SK-N-SH treated with all-trans-retinoic acid at 6 μM for 48 hours (cell line): ENCODE data around the gene KRTAP17-1.

Experiments used
- ATAC-seq: fragments of 200-7000 bp; cut with Tn5 transposase; 3 replicates; pipeline ENCODE4 v1.9.1; 2020; ENCODE audit warnings: mild to moderate bottlenecking, moderate library complexity
- ARNTL ChIP-seq: fragments of 450-650 bp; formaldehyde crosslinking; IDR thresholded peaks from 2 replicates; pipeline ENCODE4 v1.5.0; 2020; ENCODE audit warnings: low read depth, mild to moderate bottlenecking, moderate library complexity, borderline replicate concordance
- BACH2 ChIP-seq: fragments of 250-450 bp; sonication (Bioruptor Pico); IDR thresholded peaks from 2 replicates; pipeline ENCODE4 v1.9.0; 2021; ENCODE audit warnings: mild to moderate bottlenecking, borderline replicate concordance
- CSDC2 ChIP-seq: fragments of 250-450 bp; sonication (Bioruptor Pico); IDR thresholded peaks from 2 replicates; pipeline ENCODE4 v1.5.0; 2020; ENCODE audit warnings: mild to moderate bottlenecking, moderate library complexity
- ESRRG ChIP-seq: fragments of 250-450 bp; sonication (Bioruptor Pico); IDR thresholded peaks from 2 replicates; pipeline ENCODE4 v1.6.1; 2021; ENCODE audit warnings: mild to moderate bottlenecking
- GLIS3 ChIP-seq: fragments of 250-450 bp; sonication (Bioruptor Pico); IDR thresholded peaks from 2 replicates; pipeline ENCODE4 v1.5.0; 2020; ENCODE audit warnings: mild to moderate bottlenecking, moderate library complexity
- ISL1 ChIP-seq: fragments of 250-450 bp; sonication (Bioruptor Pico); IDR thresholded peaks from 2 replicates; pipeline ENCODE4 v2.1.2; 2022; ENCODE audit warnings: mild to moderate bottlenecking, moderate library complexity
- OSR1 ChIP-seq: fragments of 250-450 bp; sonication (Bioruptor Pico); IDR thresholded peaks from 2 replicates; pipeline ENCODE4 v1.8.0; 2022; ENCODE audit warnings: moderate library complexity, mild to moderate bottlenecking, inconsistent platforms
- PATZ1 ChIP-seq: fragments of 250-450 bp; sonication (Bioruptor Pico); IDR thresholded peaks from 2 replicates; pipeline ENCODE4 v1.8.0; 2020; ENCODE audit warnings: mild to moderate bottlenecking, moderate library complexity, borderline replicate concordance
- PPARA ChIP-seq: fragments of 250-450 bp; sonication (Bioruptor Pico); IDR thresholded peaks from 2 replicates; pipeline ENCODE4 v1.5.0; 2020; ENCODE audit warnings: mild to moderate bottlenecking, borderline replicate concordance
- TOX ChIP-seq: fragments of 250-450 bp; sonication (Bioruptor Pico); IDR thresholded peaks from 2 replicates; pipeline ENCODE4 v1.8.0; 2021; ENCODE audit warnings: mild to moderate bottlenecking, moderate library complexity, borderline replicate concordance
- TSHZ2 ChIP-seq: fragments of 250-450 bp; sonication (Bioruptor Pico); IDR thresholded peaks from 2 replicates; pipeline ENCODE4 v1.5.0; 2020; ENCODE audit warnings: mild to moderate bottlenecking, moderate library complexity
- ZC3H10 ChIP-seq: fragments of 250-450 bp; sonication (Bioruptor Pico); IDR thresholded peaks from 2 replicates; pipeline ENCODE4 v1.5.1; 2021; ENCODE audit warnings: mild to moderate bottlenecking, moderate library complexity
- ZFP3 ChIP-seq: fragments of 250-450 bp; sonication (Bioruptor Pico); IDR thresholded peaks from 2 replicates; pipeline ENCODE4 v1.5.0; 2020; ENCODE audit warnings: mild to moderate bottlenecking, moderate library complexity
- ZFP30 ChIP-seq: fragments of 450-650 bp; formaldehyde crosslinking; IDR thresholded peaks from 2 replicates; pipeline ENCODE4 v1.5.0; 2022; ENCODE audit warnings: mild to moderate bottlenecking, moderate library complexity
- ZNF70 ChIP-seq: fragments of 450-650 bp; formaldehyde crosslinking; IDR thresholded peaks from 2 replicates; pipeline ENCODE4 v1.5.0; 2020; ENCODE audit warnings: mild to moderate bottlenecking, moderate library complexity
- ZNF8 ChIP-seq: fragments of 450-650 bp; formaldehyde crosslinking; IDR thresholded peaks from 2 replicates; pipeline ENCODE4 v1.5.0; 2020; ENCODE audit warnings: mild to moderate bottlenecking, moderate library complexity
- TF ChIP-seq, protein P1 (sequence below): fragments of 250-450 bp; sonication (Bioruptor Pico); IDR thresholded peaks from 2 replicates; pipeline ENCODE4 v1.5.1; 2021; ENCODE audit warnings: mild to moderate bottlenecking, moderate library complexity
- TF ChIP-seq, protein P2 (sequence below): fragments of 250-450 bp; sonication (Bioruptor Pico); IDR thresholded peaks from 2 replicates; pipeline ENCODE4 v1.5.1; 2020; ENCODE audit warnings: low read depth, mild to moderate bottlenecking, moderate library complexity
- TF ChIP-seq, protein P3 (sequence below): fragments of 250-450 bp; sonication (Bioruptor Pico); IDR thresholded peaks from 2 replicates; pipeline ENCODE4 v1.8.0; 2021; ENCODE audit warnings: low read depth, mild to moderate bottlenecking, moderate library complexity, borderline replicate concordance

Gene KRTAP17-1

GRCh38 chr17:41318231-41318630 lies 2.7 kb upstream of the KRTAP17-1 start:
- TF ChIP-seq PATZ1 (no peak), ARNTL (CRISPR knock-in tag) (no peak), GLIS3 (CRISPR knock-in tag) (no peak), ZFP3 (CRISPR knock-in tag) (no peak), ZNF8 (CRISPR knock-in tag) (no peak), BACH2 (no peak), TSHZ2 (CRISPR knock-in tag) (no peak), ZFP30 (no peak), TOX (no peak)
- TF ChIP-seq, protein P1, sequence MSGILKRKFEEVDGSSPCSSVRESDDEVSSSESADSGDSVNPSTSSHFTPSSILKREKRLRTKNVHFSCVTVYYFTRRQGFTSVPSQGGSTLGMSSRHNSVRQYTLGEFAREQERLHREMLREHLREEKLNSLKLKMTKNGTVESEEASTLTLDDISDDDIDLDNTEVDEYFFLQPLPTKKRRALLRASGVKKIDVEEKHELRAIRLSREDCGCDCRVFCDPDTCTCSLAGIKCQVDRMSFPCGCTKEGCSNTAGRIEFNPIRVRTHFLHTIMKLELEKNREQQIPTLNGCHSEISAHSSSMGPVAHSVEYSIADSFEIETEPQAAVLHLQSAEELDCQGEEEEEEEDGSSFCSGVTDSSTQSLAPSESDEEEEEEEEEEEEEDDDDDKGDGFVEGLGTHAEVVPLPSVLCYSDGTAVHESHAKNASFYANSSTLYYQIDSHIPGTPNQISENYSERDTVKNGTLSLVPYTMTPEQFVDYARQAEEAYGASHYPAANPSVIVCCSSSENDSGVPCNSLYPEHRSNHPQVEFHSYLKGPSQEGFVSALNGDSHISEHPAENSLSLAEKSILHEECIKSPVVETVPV (CRISPR knock-in tag): no peak
- TF ChIP-seq, protein P2, sequence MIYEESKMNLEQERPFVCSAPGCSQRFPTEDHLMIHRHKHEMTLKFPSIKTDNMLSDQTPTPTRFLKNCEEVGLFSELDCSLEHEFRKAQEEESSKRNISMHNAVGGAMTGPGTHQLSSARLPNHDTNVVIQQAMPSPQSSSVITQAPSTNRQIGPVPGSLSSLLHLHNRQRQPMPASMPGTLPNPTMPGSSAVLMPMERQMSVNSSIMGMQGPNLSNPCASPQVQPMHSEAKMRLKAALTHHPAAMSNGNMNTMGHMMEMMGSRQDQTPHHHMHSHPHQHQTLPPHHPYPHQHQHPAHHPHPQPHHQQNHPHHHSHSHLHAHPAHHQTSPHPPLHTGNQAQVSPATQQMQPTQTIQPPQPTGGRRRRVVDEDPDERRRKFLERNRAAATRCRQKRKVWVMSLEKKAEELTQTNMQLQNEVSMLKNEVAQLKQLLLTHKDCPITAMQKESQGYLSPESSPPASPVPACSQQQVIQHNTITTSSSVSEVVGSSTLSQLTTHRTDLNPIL (CRISPR knock-in tag): no peak
- no peak for ATAC-seq

DNA sequence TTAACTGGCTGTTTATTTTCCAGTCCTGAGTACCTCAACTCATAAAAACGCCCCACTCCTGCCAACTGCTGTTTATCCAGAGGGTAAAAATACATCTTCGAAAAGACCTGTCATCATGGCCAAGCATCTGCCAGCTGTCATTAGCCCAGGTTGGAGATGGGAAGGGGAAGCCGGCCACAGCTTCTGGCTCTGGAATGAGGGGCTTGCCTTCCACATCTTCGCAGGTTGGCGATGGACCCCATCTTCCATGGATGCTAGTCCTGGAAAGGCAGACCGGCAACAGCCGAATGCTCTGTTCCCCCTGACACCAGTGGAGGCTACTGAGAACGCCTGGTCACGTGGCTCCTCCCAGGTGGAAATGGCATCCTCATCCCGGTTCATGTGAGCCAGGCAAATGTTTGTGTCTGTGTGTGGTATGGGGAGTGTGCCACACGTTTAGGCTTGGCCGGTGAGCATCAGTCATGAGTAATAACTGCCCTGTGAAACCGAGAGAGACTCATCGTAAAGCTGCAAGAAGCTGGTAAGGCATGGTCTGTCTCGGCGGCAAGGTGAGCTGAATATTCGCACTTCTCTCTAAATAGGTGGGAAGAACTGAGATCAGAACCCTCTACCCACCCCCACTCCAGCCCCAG lies 420 bp upstream of the KRTAP17-1 start:
- no peak for ATAC-seq

GRCh38 chr17:41311111-41311510 lies 4.4 kb downstream of the KRTAP17-1 start:
- ATAC-seq: no peak
- TF ChIP-seq, protein P2 (CRISPR knock-in tag): no peak
- TF ChIP-seq BACH2: no peak
- no peak for TF ChIP-seq CSDC2
- no peak for TF ChIP-seq ZNF70 (CRISPR knock-in tag)
- TF ChIP-seq ESRRG (CRISPR knock-in tag): no peak
- TF ChIP-seq OSR1 (CRISPR knock-in tag): no peak
- no peak for TF ChIP-seq PPARA (CRISPR knock-in tag)
- TF ChIP-seq ZNF8 (CRISPR knock-in tag): no peak
- no peak for TF ChIP-seq GLIS3 (CRISPR knock-in tag)
- TF ChIP-seq ZC3H10 (CRISPR knock-in tag): no peak
- no peak for TF ChIP-seq ISL1 (CRISPR knock-in tag)
- TF ChIP-seq, protein P3, sequence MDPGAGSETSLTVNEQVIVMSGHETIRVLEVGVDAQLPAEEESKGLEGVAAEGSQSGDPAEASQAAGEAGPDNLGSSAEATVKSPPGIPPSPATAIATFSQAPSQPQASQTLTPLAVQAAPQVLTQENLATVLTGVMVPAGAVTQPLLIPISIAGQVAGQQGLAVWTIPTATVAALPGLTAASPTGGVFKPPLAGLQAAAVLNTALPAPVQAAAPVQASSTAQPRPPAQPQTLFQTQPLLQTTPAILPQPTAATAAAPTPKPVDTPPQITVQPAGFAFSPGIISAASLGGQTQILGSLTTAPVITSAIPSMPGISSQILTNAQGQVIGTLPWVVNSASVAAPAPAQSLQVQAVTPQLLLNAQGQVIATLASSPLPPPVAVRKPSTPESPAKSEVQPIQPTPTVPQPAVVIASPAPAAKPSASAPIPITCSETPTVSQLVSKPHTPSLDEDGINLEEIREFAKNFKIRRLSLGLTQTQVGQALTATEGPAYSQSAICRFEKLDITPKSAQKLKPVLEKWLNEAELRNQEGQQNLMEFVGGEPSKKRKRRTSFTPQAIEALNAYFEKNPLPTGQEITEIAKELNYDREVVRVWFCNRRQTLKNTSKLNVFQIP: no peak
- no peak for TF ChIP-seq ARNTL (CRISPR knock-in tag)
- TF ChIP-seq TOX: no peak

More for the DNA sequence above, 420 bp upstream of the KRTAP17-1 start:
- no peak for TF ChIP-seq ZC3H10 (CRISPR knock-in tag)
- no peak for TF ChIP-seq CSDC2
- TF ChIP-seq ISL1 (CRISPR knock-in tag): no peak
- no peak for TF ChIP-seq ZFP30
